Measurements from ENCODE around the gene CDH12.

The CDH12 gene

GRCh38 chr5:21823588-21823987 is 1029.6 kb downstream of the CDH12 start:
- no peaks in the 10 kb centered on the region for H3K4me1 ChIP-seq (ENCODE audit: low read depth, poor library complexity, severe bottlenecking)
- no peaks in the 10 kb centered on the region for H3K36me3 ChIP-seq (ENCODE audit: insufficient read depth)
- H3K9ac ChIP-seq, result no peak overlapping the region
- H4K20me1 ChIP-seq (ENCODE audit: insufficient read depth), result no peaks in the 10 kb centered on the region
- H3K27ac ChIP-seq, result no peak overlapping the region
- no peak overlapping the region for H3K4me3 ChIP-seq (IDR thresholded peaks at IDR 0.05; ENCODE audit: insufficient read depth, low read depth, low read length)
- no peak overlapping the region for H3K4me2 ChIP-seq
- H3K79me2 ChIP-seq (ENCODE audit: insufficient read depth, low read depth), result no peaks in the 10 kb centered on the region
- no peak for TF ChIP-seq CTCF (conservative IDR thresholded peaks at IDR 0.05; ENCODE audit: low read depth, low read length)
- no peak overlapping the region for H2AFZ ChIP-seq (ENCODE audit: low read depth)
- no peaks in the 10 kb centered on the region for H3K27me3 ChIP-seq (ENCODE audit: insufficient read depth, low read depth)

- no peak for TF ChIP-seq CTCF (conservative IDR thresholded peaks at IDR 0.05; ENCODE audit: low read depth, low read length)
- H3K79me2 ChIP-seq (ENCODE audit: insufficient read depth, low read depth), result no peaks in the 10 kb centered on the region
- no peak overlapping the region for H3K4me3 ChIP-seq (IDR thresholded peaks at IDR 0.05; ENCODE audit: insufficient read depth, low read depth, low read length)
- H3K9ac ChIP-seq, result no peak overlapping the region
- no peak overlapping the region for H2AFZ ChIP-seq (ENCODE audit: low read depth)
- peaks cover 3% of the 10 kb centered on the region for H3K4me1 ChIP-seq (ENCODE audit: low read depth, poor library complexity, severe bottlenecking)
- H3K4me2 ChIP-seq, result no peak overlapping the region
- H3K27ac ChIP-seq, result no peak overlapping the region
- H3K27me3 ChIP-seq (ENCODE audit: insufficient read depth, low read depth), result no peaks in the 10 kb centered on the region
- H3K36me3 ChIP-seq (ENCODE audit: insufficient read depth), result no peaks in the 10 kb centered on the region
- H4K20me1 ChIP-seq (ENCODE audit: insufficient read depth), result no peaks in the 10 kb centered on the region
Observed at GRCh38 chr5:21823076-21823574, 1030.0 kb downstream of the CDH12 start.

GRCh38 chr5:21820527-21820926 is 1032.6 kb downstream of the CDH12 start:
- H3K4me1 ChIP-seq (ENCODE audit: low read depth, poor library complexity, severe bottlenecking), result peaks cover 12% of the 10 kb centered on the region
- H3K9ac ChIP-seq, result no peak overlapping the region
- H3K27me3 ChIP-seq (ENCODE audit: insufficient read depth, low read depth), result no peaks in the 10 kb centered on the region
- no peak overlapping the region for H3K27ac ChIP-seq
- no peaks in the 10 kb centered on the region for H3K36me3 ChIP-seq (ENCODE audit: insufficient read depth)
- no peaks in the 10 kb centered on the region for H4K20me1 ChIP-seq (ENCODE audit: insufficient read depth)
- no peak overlapping the region for H3K4me3 ChIP-seq (IDR thresholded peaks at IDR 0.05; ENCODE audit: insufficient read depth, low read depth, low read length)
- H2AFZ ChIP-seq (ENCODE audit: low read depth), result no peak overlapping the region
- H3K4me2 ChIP-seq, result no peak overlapping the region
- no peak for TF ChIP-seq CTCF (conservative IDR thresholded peaks at IDR 0.05; ENCODE audit: low read depth, low read length)
- H3K79me2 ChIP-seq (ENCODE audit: insufficient read depth, low read depth), result no peaks in the 10 kb centered on the region

- H3K27me3 ChIP-seq (ENCODE audit: insufficient read depth, low read depth), result no peaks in the 10 kb centered on the region
- H2AFZ ChIP-seq (ENCODE audit: low read depth), result peak overlapping the region; percentile 58
- peak overlapping the region; percentile 47; the same call in 1 of the 2 replicates for H3K4me2 ChIP-seq
- H3K27ac ChIP-seq, result no peak overlapping the region
- peaks cover 12% of the 10 kb centered on the region for H3K4me1 ChIP-seq (ENCODE audit: low read depth, poor library complexity, severe bottlenecking)
- H4K20me1 ChIP-seq (ENCODE audit: insufficient read depth), result no peaks in the 10 kb centered on the region; the same call in 1 of the 2 replicates
- no peak for TF ChIP-seq CTCF (conservative IDR thresholded peaks at IDR 0.05; ENCODE audit: low read depth, low read length)
- no peaks in the 10 kb centered on the region for H3K79me2 ChIP-seq (ENCODE audit: insufficient read depth, low read depth)
- no peak overlapping the region for H3K9ac ChIP-seq
- no peaks in the 10 kb centered on the region for H3K36me3 ChIP-seq (ENCODE audit: insufficient read depth)
- no peak overlapping the region for H3K4me3 ChIP-seq (IDR thresholded peaks at IDR 0.05; ENCODE audit: insufficient read depth, low read depth, low read length)
Observed at GRCh38 chr5:21818370-21818720, 1034.8 kb downstream of the CDH12 start.

Measured in KMS-11 (cell line).